Activated CD4-positive, alpha-beta T cell treated with anti-CD3 and anti-CD28 coated beads for 4 hours (primary cell): Measurements from ENCODE around the gene PRIMA1.

Experiments
- DNase-seq, 2 donors: peaks; one replicate each; pipeline ENCODE4 v3.0.0-alpha.2; 2020

The PRIMA1 gene

GRCh38 chr14:93793555-93794324 is 5.5 kb upstream of the PRIMA1 start:
- no peak for DNase-seq

GRCh38 chr14:93792391-93792790 is 4.1 kb upstream of the PRIMA1 start:
- DNase-seq = no peak

GRCh38 chr14:93790966-93791365 is 2.7 kb upstream of the PRIMA1 start:
- no peak for DNase-seq

GRCh38 chr14:93789228-93790130 is 1.2 kb upstream of the PRIMA1 start:
- no peak for DNase-seq

- DNase-seq = no peak
These were observed 400 bp upstream of the PRIMA1 start for GRCh38 chr14:93788543-93789227.

- no peak for DNase-seq
These were observed 606 bp downstream of the PRIMA1 start for GRCh38 chr14:93787465-93788292.

- no peak for DNase-seq
These were observed 2.9 kb downstream of the PRIMA1 start for GRCh38 chr14:93785423-93785822.

- no peak for DNase-seq
These were observed 3.4 kb downstream of the PRIMA1 start for GRCh38 chr14:93784878-93785277.

GRCh38 chr14:93780813-93781400 is 7.4 kb downstream of the PRIMA1 start:
- DNase-seq = no peak

GRCh38 chr14:93778856-93779629 is 9.2 kb downstream of the PRIMA1 start:
- no peak for DNase-seq

- DNase-seq = no peak
These were observed 9.8 kb downstream of the PRIMA1 start for GRCh38 chr14:93778453-93778852.

GRCh38 chr14:93775744-93776143 is 12.5 kb downstream of the PRIMA1 start:
- no peak for DNase-seq

GRCh38 chr14:93775158-93775557 is 13.1 kb downstream of the PRIMA1 start:
- no peak for DNase-seq

- no peak for DNase-seq
These were observed 16.0 kb downstream of the PRIMA1 start for GRCh38 chr14:93772263-93772662.

- no peak for DNase-seq
These were observed 22.3 kb downstream of the PRIMA1 start for GRCh38 chr14:93765970-93766369.

GRCh38 chr14:93765155-93765554 is 23.1 kb downstream of the PRIMA1 start:
- no peak for DNase-seq

GRCh38 chr14:93764211-93764659 is 24.1 kb downstream of the PRIMA1 start:
- DNase-seq = no peak

- no peak for DNase-seq
These were observed 28.5 kb downstream of the PRIMA1 start for GRCh38 chr14:93759719-93760307.

- DNase-seq = no peak
These were observed 31.1 kb downstream of the PRIMA1 start for GRCh38 chr14:93757206-93757605.

- no peak for DNase-seq
These were observed 34.6 kb downstream of the PRIMA1 start for GRCh38 chr14:93753647-93754046.
